Activated CD8-positive, alpha-beta memory T cell treated with anti-CD3 and anti-CD28 coated beads for 36 hours (primary cell): ENCODE measurements around the gene CELF2. TPM values are rescaled to one million over a fixed set of nuclear protein-coding genes. Genes with fewer than 3 reads are reported as not detected.

Experiments used
- CTCF ChIA-PET: fragments of 350-600 bp; sonication (Branson Sonifier 250); formaldehyde crosslinking; loops from one replicate; lab custom pipeline; 2021; ENCODE audit warnings: antibody characterized with exemption; lab: Charles Lee
- POLR2A ChIA-PET: fragments of 350-600 bp; sonication (Branson Sonifier 250); formaldehyde crosslinking; loops from one replicate; lab custom pipeline; 2021; ENCODE audit warnings: antibody characterized with exemption; lab: Charles Lee
- total RNA-seq, 2 experiments: library from RNA; stranded (reverse); gene quantifications; one replicate each; pipeline ENCODE4 v1.2.3, GENCODE V29; 2021

CELF2 gene
- total RNA-seq, 2 experiments from 2014 or later: 153 to 154 TPM

DNA sequence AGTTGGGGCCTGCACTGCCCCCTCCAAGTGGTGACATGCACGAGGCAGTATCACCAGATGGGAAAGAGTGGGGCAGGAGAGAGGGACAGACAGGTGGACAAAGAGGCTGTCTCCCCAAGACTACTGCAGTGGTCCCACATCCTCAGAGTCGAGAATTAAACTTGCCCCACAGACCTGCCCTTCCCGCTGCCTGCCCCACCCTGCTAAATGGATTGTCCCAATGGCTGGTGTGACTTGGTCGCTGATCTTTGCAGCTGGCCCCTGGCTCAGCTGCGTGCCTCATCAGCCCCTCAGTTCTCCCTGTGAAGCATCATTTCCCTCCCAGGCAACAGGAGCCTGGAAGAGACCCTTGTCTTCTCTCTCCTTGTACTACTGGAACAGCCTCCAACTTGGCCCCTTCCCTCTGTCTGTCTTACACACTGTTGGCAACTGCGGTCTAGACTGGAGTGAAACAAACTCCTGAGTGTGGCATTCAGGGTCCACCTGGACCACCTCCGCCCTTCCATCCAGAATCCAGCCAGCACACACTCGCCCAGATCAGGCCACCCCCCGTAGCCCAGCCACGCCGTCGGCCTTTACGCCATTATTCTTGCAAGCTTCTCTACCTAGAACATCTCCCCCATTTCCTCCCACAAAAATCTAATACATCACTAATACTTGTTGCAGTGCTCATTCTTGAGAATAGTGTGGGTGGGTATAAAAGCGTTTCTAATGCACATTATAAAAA lies 275.1 kb downstream of the CELF2 start:
- ChIA-PET CTCF (interaction anchor here (1.1 kb wide), 1 partner anchor 399 kb away, joined by 3 read pairs; no protein-coding TSS in a partner anchor), POLR2A (no interaction called here)

DNA sequence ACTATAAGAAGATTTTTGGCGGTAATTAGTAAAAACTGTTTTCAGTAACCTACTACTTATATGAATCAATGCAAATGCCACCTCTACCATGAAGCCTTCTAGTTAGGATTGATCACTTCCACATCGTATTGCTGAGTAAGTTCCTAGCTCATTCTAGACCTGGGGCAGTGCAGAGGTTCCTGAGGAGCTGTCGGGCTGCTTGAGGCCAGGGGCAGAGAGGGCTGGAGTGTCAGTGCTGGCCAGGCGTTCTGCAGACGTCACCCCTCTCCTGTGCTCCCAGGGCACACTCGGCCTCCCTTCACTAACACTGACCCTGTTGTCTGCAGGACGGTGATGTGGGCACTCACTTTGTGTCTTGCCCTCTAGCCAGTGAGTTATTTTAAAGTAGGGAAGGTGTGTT lies 275.7 kb downstream of the CELF2 start:
- POLR2A ChIA-PET: no interaction called here
- CTCF ChIA-PET: interaction anchor here (1.1 kb wide), 1 partner anchor 400 kb away, joined by 3 read pairs; no protein-coding TSS in a partner anchor

DNA sequence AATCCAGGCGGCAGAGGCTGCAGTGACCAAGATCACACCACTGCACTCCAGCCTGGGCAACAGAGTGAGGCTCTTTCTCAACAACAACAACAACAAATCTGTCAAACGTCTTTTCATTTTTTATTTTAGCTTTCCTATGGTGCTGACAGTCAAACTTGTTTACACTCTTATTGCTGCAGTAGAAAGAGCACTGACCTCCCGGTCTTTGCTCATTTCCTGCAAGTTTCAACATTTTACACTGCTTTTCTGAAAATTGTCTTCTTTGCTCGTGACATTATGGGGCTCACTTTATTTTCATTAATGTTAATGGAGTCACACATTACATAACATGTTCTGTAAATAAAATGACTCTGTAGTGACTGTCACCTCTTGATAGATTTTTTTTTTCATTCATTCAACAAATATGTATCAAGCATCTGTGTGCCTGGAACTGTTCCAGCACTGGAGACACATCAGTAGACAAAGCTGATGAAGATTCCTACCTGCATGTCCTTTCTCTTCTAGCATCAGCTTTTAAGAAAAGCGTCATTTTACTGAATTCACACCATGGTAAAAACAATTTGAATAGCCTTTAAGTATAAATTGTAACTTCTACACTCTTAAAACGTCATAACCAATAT lies 277.3 kb downstream of the CELF2 start:
- ChIA-PET CTCF (interaction anchor here (0.9 kb wide), 1 partner anchor 24 kb away, joined by 3 read pairs; no protein-coding TSS in a partner anchor), POLR2A (interaction anchor here (0.5 kb wide), 1 partner anchor 9 kb away, joined by 6 read pairs; no protein-coding TSS in a partner anchor)

DNA sequence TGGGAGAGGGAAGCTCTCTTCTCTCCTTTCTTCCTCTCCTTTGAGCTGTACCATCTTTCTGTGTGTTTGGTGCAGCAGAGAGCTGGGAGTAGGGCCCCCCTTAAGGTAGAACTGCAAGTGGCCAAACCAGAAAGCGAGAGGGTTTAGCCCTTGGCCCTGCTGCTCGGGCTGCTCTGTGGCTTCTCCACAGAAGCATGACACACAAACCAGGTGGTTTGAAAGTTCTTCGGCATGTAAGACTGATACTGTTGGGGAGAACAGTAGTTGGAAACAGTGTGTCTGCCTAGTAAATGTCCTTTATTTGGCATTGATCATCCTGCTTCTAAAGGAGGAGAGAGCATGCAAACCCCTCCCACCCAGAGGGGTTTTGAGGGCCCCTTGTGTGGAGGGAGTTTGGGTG lies 277.8 kb downstream of the CELF2 start:
- ChIA-PET CTCF (no interaction called here), POLR2A (no interaction called here)

DNA sequence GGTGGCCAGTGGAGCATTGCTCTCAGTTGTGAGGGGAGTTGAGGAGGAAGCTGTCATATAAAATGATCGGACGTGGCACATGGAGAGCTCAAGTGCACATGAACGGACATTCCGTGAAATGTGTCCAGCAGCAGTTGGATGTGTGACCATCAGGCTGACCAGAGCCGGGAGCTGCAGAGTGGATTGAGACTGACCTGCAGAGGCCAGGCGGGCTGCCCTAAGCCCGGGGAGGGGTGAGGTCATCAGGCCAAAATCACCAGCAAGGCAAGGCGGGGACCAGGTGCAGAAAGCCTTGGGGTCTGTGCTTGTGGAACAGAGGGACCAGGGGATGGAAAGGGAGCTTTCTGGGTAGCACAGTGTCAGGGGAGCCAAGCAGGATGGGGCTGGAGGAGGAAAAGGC lies 279.5 kb downstream of the CELF2 start:
- POLR2A ChIA-PET: interaction anchor here (0.6 kb wide), 1 partner anchor 132 kb away, joined by 4 read pairs; no protein-coding TSS in a partner anchor
- CTCF ChIA-PET: interaction anchor here (1.4 kb wide), 1 partner anchor 11 kb away, joined by 3 read pairs; no protein-coding TSS in a partner anchor

DNA sequence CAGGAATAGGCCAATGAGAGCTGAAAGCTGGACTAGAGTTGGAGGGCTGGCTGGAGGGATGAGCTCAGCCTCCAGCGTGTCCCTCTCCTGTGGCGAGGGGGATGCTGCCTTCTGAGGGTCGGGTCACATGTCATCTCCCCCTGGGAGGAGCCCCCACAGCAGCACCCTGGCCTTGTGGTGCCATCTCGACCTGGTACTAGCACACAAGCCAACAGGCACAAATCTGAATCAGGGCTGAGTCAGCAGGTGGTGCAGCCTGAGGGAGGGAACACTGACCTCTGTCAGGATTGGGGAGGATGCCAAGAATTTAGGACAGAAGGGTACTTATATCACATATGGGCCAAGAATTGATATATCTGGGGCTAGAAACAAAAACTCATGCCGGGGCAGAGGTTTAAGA lies 280.4 kb downstream of the CELF2 start:
- ChIA-PET CTCF (no interaction called here), POLR2A (no interaction called here)

DNA sequence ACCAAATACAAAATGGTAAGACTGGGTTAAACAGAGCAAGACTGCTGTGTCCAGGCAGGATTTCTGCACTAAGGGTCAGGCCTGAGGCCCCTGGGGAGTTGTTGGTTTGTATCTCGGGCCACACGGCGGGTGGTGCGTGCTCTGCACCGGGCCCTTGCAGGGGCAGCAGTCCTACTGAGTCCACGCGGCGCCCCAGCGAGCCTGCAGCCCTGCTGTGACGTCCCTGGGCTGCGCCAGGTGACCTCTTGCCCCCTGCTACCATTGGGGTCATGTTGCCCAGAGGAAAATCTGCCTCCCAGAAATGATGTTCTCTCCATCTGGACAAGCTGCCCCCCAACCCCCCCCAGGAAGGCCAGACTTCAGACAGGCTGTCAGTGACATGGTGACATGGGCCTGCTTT lies 281.5 kb downstream of the CELF2 start:
- ChIA-PET POLR2A (no interaction called here), CTCF (interaction anchor here (1.1 kb wide), 1 partner anchor 15 kb away, joined by 3 read pairs; no protein-coding TSS in a partner anchor)

DNA sequence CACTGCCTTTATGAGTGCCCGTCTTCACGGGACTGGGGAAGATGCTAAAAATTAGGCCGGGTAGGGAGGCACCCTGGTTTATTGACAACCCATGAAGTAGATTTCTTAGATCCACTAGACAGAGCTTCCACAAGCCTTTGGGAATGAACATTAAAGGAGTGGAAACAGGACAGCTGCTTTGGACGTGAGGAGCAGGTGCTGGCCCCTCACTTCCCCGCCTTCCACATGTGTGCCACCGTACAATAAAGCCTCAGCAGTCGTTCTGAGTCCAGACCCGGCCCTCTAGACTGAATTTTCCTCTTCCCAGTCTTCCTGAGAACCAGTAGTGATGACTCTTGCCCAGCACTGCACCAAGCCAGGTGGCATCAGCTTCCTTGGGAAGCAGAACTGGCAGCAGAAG lies 282.4 kb downstream of the CELF2 start:
- ChIA-PET CTCF (interaction anchor here (0.6 to 1.4 kb wide), 2 partner anchors 10 to 509 kb away, joined by 3 to 4 read pairs; no protein-coding TSS in a partner anchor), POLR2A (no interaction called here)

DNA sequence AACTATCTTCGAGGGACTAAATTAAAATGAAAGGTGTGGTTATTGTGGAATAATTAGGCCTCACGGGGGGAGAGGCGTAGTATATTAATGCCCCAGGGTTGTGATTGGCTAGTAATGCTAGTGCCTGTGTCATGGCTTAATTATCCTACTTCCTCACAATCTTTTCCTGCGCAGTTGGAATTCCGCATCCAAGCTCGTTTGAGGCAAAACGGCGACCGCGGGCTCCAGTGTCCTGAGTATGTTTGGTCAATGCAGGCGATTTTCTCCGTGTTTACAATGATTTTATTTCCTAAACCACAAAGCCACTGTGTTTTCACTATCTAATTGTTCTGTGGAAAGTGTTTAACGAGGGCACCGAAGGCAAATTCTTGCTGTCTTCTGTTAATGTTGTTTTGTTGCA lies 282.9 kb downstream of the CELF2 start:
- POLR2A ChIA-PET: no interaction called here
- CTCF ChIA-PET: interaction anchor here (1.4 kb wide), 1 partner anchor 9 kb away, joined by 4 read pairs; no protein-coding TSS in a partner anchor

DNA sequence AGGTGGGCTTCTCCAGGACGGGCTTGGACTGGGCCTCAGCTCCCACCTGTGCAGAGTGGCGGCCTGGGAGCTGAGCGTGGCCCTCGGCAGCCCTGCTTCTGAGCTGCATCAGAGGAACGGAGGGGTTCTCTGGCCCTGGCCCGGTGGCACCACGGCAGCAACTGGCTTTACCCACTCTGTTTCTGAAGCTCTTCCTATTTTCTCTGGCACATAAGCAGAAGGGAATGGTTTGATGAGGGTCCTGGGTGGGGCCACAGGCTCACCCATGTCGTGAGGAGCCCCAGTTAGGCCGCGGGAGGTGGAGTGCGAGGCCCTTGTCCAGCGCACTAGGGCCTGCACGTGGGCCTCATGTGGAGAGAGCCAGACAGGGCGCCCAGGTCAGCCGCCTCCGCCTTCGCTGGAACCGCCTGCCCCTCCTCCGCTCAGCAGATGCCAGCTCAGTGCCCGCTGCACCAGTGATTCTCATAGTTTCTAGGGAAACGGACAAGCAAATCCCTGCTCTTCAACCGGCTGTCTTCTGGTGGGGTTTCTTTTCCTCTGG lies 284.0 kb downstream of the CELF2 start:
- ChIA-PET CTCF (interaction anchor here (1.2 kb wide), 1 partner anchor 17 kb away, joined by 3 read pairs; no protein-coding TSS in a partner anchor), POLR2A (no interaction called here)

DNA sequence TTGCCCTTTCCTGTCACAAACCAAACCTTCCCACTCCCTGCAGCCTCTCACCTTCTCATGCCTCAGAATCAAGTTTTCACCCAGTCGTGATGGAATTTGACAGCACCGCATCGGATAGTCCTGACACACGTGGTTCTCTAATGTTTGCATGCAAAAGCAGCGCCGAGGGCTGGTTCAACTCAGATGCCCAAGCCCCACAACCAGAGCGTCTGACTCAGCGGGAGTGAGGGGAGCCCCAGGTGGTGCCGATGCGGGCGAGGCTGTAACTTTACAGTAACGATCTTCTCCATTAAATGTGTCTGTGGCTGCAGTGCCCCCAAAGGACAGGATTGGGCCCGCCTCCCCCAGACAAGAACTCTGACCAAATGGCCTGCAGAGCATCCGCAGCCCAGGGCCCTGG lies 284.5 kb downstream of the CELF2 start:
- CTCF ChIA-PET: interaction anchor here (1.2 kb wide), 1 partner anchor 17 kb away, joined by 3 read pairs; no protein-coding TSS in a partner anchor
- POLR2A ChIA-PET: no interaction called here

DNA sequence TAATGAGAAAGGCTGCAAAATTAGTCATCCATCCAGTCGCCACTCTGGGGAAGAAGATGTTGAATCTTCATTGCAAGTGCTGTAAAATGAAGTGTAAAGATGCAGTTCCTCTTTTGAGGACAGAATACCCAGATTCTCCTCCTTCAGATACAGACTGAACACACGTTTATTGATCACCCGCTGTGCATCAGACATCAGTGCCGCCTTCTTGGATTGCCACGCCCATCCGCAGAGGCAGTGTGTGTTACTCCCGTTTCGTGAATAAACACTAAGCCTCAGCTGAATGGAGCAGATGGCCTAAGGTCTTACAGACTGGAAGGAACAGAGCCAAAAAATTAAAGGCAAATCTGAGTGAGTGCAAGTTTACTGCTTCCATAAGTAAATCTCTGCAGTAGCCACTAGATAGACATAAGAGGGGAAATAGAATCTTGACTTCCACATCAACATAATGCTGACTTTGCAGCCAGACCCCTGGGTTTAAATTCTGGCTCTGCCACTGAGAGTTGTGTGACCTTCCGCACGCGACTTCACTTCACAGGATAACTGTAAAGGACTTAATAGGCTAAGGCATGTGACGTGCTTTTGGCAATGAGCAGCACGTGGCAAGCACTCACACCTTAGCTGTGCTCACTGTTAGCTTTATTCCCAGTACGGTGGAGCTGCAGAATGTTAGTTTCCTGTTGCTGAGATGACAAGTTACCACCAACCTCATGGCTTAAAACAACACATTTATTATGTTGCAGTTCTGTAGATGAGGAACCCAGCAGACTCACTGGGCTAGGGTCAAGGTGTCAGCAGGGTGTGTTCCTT lies 285.9 kb downstream of the CELF2 start:
- POLR2A ChIA-PET: no interaction called here
- CTCF ChIA-PET: no interaction called here

DNA sequence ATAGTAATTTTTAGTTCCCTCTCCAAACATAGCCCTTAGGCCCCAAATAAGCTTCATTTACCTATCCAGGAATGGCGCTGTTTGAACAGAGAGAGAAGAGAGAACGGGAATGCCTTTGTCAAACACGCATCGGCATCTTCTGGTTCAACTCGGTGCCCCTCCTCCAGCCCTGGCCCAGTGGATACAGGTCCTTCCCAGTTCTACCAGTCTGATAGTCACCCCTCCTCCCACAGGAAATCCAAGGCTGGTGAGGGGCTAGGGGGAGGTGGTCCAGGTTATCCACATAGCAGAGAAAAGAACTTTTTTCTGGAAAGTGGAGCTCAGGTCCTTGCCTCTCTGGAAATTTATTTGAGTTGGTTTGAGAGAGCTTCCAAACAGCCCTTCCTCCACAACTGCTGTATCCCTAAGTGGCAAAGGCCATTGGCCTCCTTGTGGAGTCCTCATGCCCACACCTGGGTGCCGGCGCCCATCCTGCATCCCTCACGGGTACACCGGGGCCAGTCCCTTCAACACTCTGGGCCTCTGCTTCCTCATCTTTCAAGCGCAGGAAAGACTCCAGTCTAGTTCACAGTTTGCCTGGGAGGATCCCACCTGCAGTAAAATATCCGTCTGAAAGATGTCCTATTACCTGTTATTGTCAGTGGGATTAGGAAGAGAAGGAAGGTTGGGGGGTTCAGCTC lies 287.4 kb downstream of the CELF2 start:
- ChIA-PET POLR2A (no interaction called here), CTCF (no interaction called here)

DNA sequence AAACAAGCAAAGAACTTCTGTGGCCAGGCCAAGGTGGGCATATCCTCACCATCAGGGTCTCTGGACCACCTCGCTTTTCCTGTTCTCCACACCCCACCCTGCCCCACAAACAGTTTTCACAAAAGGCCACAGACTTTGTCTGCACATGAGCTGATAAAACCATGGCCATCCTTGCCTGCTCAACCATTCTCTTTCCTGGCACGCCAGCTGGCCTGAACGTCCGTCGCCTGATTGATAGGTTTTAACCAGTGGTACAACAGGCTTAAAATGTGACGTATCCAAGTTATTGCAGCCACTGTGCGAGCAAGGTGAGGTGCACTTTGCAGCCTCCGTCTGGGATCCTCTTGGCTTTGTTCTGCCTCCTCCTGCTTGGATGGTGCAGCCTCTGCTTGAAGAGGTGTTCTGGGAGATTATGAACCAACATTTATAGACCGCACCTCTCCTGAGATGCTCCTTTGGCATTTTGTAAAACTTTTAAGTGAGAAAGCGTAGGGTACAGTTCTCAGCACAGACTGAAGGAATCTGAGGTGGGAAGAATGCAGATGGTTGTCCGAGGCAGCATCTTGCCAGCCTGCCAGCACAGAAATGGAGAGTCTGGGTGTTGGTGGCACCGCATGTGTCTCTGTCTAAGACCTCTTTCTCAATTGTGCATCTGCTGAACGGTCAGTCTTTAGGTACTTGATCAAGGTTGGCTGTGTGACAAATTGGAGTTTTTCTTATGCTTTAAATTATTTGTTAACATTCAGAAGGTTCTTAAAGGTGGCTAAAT lies 288.3 kb downstream of the CELF2 start:
- ChIA-PET CTCF (no interaction called here), POLR2A (no interaction called here)

DNA sequence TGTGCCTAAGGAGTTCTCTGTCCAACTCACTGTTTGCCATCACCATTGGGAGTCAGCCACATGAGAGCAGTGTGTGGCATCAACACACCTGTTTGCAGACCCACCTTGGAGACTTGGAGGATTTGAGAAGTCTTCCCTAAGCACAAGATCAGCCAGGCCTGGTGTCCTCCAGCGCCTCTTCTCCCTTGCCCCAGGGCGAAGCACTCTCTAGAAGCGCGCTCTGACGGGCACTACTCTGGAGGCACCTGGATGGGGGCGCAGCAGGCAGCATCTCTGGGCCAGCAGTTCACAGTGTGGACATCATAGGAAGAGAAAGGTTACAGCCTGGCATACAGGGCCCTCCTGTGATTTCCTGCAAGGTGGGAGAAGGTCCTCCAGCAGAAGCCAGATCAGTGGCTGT lies 289.3 kb downstream of the CELF2 start:
- POLR2A ChIA-PET: no interaction called here
- CTCF ChIA-PET: no interaction called here

DNA sequence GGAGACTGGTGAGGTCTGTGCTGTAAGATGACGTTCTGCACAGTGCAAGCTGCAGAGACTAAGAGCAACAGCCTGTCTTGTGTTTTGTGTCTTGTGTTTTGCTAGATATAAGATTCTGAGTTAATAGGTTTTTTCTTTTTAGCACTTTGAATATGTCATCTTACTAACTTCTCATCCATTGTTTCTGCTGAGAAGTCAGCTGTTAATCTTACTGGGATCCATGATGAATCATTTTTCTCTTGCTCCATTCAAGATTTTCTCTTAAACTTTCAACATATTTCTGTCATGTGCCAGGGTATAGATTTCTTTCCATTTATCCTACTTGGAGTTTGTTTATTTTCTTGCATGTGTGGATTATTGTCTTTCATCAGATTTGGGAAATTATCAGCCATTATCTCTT lies 290.3 kb downstream of the CELF2 start:
- POLR2A ChIA-PET: no interaction called here

DNA sequence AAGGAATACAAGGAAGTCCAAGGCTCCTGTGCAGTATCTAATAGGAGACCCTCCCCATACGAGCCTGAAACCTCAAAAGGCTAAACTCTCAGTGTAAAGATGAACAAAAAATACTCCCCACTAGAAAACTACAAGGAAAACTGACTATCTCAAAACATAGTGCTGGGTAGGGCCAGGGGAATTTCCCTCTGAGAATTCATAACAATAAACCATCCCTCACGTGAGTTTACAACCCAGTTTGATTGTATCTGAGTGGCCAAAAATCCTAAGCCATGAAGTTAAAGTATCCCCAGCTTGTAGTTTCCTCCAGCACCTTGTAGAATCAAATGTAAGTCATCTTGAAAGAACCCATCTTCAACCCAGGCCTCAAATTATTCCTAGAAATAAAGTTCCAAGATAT lies 293.4 kb downstream of the CELF2 start:
- ChIA-PET CTCF (no interaction called here), POLR2A (interaction anchor here (0.6 kb wide), 1 partner anchor 166 kb away, joined by 4 read pairs; no protein-coding TSS in a partner anchor)

More for the DNA sequence above, 290.3 kb downstream of the CELF2 start:
- CTCF ChIA-PET: interaction anchor here (1.1 kb wide), 1 partner anchor 11 kb away, joined by 3 read pairs; no protein-coding TSS in a partner anchor

DNA sequence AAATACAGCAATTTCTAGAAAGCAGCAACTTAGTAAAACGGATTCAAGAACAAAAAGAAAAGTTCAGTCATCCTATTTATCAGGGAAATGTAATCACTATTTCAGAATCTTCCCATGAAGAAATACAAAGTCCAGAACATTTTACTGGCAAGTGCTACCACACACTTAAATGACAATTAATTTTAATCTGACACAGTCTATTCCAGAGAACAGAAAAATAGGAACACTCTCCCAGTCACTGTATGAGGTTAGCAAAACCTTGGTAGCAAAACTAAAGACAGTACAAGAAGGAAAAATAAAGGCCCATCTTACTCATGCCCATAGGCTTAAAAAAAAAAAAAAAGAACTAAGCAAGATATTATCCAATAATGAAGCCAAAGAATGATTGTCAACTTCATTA lies 295.8 kb downstream of the CELF2 start:
- ChIA-PET POLR2A (no interaction called here), CTCF (interaction anchor here (1.1 kb wide), 1 partner anchor 15 kb away, joined by 3 read pairs; no protein-coding TSS in a partner anchor)
